NCI-H345 (cell line): Measurements from ENCODE around the gene ZBTB20.
A peak's percentile ranks its signal among the peaks of the same experiment; 100 is the strongest.
"Not testable (repeated sequence)": the region's sequence is repeated elsewhere in the genome, so short reads cannot be mapped to it uniquely, and the experiment has no call there.

Source experiments
- DNase-seq: peaks from one replicate; lab custom pipeline; 2025; lab: John Stamatoyannopoulos, UW

ZBTB20 gene

GRCh38 chr3:115146418-115147328, at the start of gene ZBTB20:
TSS of gene ZBTB20 (minus strand) at chr3:115147288.
- peak; percentile 66 for DNase-seq

DNA sequence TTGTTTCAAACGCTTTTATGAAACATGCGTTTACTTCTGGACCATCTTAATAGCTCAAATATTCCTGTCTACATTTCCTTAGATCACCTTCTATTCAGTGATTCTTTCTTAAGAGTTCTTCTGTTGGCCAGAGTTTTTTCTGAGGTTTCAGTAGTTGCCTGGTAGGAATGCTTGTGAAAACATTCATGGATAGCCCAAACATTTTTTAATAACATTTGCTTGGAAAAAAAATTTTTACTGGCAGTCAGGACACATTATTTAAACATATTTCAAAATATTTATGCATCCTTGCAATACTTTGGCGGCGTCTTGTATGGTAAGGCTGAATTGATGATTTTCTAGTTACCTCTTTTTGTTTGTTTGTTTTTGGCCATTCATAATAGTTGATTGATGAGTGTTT, 47.4 kb upstream of the ZBTB20 start:
- no peak for DNase-seq

- DNase-seq, result no peak
Observed at GRCh38 chr3:115190747-115191146, 43.7 kb upstream of the ZBTB20 start.

GRCh38 chr3:115187149-115187757, 40.2 kb upstream of the ZBTB20 start:
- DNase-seq, result no peak

- no peak for DNase-seq
Observed at GRCh38 chr3:115186351-115187148, 39.5 kb upstream of the ZBTB20 start.

DNA sequence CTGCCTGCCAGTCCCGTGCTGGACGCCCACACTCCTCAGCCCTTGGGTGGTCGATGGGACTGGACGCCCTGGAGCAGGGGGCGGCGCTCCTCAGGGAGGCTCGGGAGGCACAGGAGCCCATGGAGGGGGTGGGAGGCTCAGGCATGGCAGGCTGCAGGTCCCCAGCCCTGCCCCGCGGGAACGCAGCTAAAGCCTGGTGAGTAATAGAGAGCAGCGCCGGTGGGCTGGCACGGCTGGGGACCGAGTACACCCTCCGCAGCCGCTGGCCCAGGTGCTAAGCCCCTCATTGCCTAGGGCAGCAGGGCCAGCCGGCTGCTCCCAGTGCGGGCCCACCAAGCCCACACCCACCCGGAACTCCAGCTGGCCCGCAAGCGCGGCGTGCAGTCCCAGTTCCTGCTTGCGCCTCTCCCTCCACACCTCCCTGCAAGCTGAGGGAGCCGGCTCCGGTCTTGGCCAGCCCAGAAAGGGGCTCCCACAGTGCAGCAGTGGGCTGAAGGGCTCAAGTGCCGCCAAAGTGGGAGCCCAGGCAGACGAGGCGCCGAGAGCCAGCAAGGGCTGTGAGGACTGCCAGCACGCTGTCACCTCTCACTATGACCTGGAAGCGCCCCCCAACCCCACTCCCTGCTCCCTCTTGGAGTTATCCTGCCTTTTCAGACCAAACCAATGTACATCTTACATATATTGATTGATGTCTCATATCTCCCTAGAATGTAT, 37.9 kb upstream of the ZBTB20 start:
- DNase-seq, result not testable (repeated sequence)

DNA sequence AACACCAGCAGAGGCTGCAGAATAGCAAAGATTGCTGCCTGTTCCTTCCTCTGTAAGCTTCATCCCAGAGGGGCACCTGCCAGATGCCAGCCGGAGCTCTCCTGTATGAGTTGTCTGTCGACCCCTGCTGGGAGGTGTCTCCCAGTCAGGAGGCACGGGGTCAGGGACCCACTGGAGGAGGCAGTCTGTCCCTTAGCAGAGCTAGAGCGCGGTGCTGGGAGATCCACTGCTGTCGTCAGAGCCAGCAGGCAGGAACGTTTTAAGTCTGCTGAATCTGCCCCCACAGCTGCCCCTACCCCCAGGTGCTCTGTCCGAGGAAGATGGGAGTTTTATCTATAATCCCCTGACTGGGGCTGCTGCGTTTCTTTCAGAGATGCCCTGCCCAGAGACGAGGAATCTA, 31.8 kb upstream of the ZBTB20 start:
- DNase-seq, result not testable (repeated sequence)

DNA sequence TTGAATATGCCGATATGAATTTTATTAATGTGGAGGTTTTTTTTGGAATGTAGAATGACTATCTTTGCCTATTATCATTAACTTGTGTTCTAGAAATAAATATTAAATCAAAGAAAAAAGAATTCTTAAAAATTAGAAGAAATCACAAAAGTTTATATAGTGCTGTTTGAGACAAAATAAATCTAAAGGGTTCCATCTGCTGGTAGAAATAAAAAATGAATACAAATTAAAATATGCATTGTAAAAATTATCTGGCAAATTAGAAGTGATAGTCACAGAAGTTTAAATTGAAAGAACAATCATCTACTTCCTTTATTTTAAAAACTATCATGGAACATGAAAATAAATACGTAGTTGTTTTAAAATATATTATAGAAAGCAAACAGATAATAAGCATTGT, 22.7 kb upstream of the ZBTB20 start:
- DNase-seq, result no peak

DNA sequence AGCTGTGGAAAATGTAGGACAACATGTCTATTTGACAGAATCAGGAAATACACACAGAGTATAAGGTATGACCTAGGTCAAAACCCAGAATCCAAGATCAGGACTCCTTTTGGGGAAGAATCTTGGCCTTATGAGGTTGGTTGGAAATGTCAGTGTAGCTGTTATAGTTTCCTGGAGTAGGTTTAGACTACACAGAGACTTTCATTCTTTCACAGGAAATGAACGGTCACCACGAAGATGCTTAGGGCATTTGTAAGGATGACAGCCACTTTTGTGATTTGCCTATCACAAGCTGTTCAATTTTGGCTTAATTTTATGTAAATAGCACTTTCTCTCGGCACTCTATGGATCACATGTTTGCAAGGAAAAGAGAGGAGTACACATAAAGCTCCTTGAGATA, 18.6 kb upstream of the ZBTB20 start:
- DNase-seq, result no peak

GRCh38 chr3:115165266-115165665, 18.2 kb upstream of the ZBTB20 start:
- no peak for DNase-seq

DNA sequence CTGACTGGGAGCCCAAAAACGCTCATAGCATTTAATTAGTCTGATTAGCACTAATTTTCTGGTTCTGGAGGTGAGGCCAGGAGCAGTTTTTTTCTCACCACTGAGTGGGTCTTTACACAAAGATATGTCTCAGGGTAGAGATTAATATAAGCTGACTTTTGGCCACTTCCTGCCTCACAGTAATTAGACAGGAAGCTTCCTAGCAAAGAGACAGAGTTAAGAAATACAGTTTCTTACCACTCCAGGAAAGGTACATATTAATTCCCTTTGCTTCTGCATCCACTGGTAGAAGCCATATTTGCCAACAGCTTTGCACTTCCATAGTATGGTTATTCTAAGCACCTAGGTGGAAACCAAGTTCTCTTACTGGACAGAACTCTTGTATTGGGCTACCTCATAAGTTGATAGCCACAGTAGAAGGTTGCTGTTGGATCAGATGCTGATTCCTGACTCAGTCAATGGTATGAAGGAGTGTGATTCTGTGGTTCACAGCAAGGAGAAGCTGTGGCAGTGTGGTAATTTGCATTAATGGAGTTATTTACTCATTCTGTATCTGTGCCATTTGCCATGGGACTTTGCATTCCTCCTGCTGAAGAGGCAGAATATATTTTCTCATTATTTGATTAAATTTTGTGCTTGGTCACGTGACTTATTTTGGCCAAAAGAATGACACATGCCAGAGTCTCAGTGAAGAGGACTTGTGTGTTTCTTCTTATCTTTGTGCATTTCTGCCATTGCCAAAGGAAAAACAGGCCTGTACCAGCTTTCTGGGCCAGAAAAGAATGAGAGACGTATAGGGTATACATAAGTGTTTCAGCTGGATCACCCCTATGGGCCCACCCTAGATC, 17.5 kb upstream of the ZBTB20 start:
- DNase-seq, result no peak

DNA sequence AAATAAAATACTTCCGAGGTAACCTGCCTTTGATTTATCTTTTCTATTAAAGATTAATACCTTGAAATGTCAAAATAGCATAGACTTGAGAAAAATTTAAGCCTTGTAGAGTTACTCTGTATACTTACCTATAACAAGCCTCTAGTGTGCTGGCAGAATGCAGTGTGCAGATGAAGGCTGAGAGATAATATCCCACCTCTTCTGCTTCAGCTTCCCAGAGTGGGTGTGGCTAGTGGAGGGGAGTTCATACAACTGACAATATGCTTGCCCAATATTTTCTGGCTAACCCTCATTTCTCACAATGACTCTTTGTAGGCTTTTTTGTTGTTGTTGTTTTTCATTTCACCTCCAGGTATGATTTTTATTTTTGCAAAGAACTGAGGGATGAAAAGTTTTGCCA, 15.7 kb upstream of the ZBTB20 start:
- DNase-seq, result no peak

GRCh38 chr3:115161866-115162265, 14.8 kb upstream of the ZBTB20 start:
- no peak for DNase-seq

DNA sequence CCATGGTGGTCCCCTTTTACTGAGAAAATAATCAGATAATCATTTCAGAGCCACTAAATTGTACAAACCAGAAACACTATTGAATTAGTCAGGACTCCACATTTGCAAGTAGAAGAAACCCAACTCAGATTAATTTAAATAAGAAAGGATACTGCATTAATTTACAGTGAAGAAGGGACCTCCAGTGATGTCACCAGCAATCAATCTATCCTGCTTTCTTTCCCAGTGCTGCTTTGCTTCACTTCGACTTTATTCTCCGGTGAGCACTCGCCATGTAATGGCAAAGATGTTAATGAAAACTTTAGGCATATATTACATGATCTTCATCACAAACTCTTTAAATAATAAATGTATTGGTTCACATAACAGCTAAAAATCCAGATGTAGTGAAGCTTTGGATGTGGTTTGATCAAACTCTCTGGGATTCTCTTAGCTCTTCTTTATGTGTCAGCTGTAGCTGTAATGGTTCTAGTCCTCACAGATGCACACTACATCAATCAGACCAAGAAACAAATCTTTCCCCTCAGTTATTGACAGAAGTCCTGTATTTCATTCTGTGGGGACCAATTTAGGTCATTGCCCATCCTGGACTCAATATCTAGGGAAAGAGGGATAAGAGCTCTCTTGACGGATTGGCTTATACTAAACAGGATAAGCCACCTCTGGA, 14.2 kb upstream of the ZBTB20 start:
- DNase-seq, result no peak

- DNase-seq, result no peak
Observed at GRCh38 chr3:115160295-115160694, 13.2 kb upstream of the ZBTB20 start.

- DNase-seq, result no peak
Observed at GRCh38 chr3:115156046-115156654, 9.1 kb upstream of the ZBTB20 start.

DNA sequence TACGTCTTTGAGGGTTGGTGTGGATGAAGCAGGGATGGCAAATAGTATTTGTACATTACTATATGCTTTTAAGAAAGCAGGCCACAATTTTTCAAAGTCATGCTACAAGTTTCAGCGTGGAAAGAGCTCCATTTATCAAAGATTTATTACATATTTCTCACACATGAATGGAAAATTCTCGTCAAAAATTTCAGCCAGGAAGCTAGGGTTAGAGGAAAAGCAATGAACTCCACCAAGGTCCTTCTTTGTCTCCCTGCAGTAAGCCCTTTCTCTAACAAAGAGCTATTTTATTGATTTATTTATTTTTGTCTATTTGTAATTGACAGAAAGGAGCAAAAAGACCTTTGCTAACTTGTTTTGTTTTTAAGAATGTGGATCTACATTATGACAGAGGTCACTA, 7.5 kb upstream of the ZBTB20 start:
- no peak for DNase-seq

DNA sequence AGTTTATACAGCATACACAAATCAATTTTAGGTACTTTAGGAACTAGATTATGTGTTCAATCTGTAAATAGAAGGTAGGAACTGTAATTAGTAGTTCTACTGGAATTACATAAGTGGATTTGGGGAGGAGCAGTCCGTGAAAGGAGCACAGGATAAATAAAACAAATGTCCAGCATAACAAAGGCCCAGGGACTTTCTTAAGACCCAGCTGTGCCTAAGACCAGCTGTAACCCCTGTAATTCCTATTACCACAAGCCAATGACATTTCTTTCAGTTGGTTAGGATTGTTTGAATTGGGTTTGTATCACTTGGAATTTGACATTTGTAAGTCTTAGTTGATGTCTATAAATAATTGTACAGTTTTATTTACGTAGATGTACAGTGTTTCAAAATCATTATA, 4.8 kb upstream of the ZBTB20 start:
- DNase-seq, result no peak

DNA sequence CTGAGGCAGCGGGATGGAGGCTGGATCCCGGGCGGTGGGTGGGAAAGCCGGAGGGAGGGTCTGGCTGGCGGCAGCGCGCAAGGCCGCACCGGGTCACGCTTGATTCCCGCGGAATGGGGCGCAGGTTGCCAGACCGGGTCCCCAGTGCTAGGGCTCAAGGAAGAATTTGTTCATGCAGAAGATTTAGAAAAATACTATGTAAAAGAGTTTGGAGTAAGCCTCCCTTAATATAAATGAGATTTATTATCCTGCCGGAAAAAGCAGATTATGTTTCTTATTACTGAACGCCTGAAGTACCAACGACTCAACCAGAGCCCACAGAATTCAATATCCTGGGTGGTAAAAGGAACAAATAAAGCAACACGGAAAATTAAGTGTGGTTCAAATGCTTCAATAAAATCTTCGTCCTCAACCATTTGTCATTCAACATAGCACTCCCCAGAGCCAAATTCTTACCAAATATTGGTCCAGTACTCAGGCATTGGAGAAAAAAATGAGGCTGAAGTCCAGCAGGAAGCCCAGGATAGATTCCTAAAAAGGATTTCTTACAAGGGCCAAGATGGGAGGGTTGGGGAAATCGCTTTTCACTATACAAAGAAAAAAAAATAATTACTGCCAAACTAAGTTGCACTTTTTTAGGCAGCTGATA, 1.2 kb upstream of the ZBTB20 start:
- DNase-seq, result no peak
